Neuronal stem cell (in vitro differentiated cells): ENCODE data around the gene CH25H.

Experiments
- DNase-seq: peaks from one replicate; pipeline ENCODE4 v3.0.0-alpha.2; 2013; ENCODE audit warnings: low spot score
- H2AFZ ChIP-seq: one replicate; pipeline ENCODE4 v1.6.1; 2013; ENCODE audit warnings: mild to moderate bottlenecking, low read length, inconsistent platforms
- H2AK5ac ChIP-seq: 2 replicates; pipeline ENCODE4 v1.6.1; 2013; ENCODE audit warnings: low read depth, mild to moderate bottlenecking, inconsistent platforms, low read length, moderate library complexity, mixed read lengths
- H2BK120ac ChIP-seq: 2 replicates; pipeline ENCODE4 v1.6.1; 2013; ENCODE audit warnings: low read depth, mild to moderate bottlenecking, inconsistent platforms, low read length, moderate library complexity, mixed read lengths
- H2BK12ac ChIP-seq: one replicate; pipeline ENCODE4 v1.6.1; 2013; ENCODE audit warnings: low read length, inconsistent platforms
- H2BK15ac ChIP-seq: 2 replicates; pipeline ENCODE4 v1.6.1; 2013; ENCODE audit warnings: mild to moderate bottlenecking, low read length, inconsistent platforms, mixed read lengths
- H2BK5ac ChIP-seq: one replicate; pipeline ENCODE4 v1.6.1; 2013; ENCODE audit warnings: inconsistent platforms, mild to moderate bottlenecking, low read length, moderate library complexity
- H3K14ac ChIP-seq: one replicate; pipeline ENCODE4 v1.6.1; 2013; ENCODE audit warnings: low read length, inconsistent platforms
- H3K18ac ChIP-seq: 2 replicates; pipeline ENCODE4 v1.6.1; 2013; ENCODE audit warnings: low read length, inconsistent platforms
- H3K23ac ChIP-seq: 2 replicates; pipeline ENCODE4 v1.6.1; 2013; ENCODE audit warnings: low read depth, mild to moderate bottlenecking, mixed read lengths, low read length, inconsistent platforms; ENCODE audit not compliant: poor library complexity
- H3K27ac ChIP-seq: replicated peaks from 3 replicates; pipeline ENCODE4 v1.5.1; 2013; ENCODE audit warnings: low read length, inconsistent platforms
- H3K27me3 ChIP-seq, 3 experiments: 2 replicates each; pipeline ENCODE4 v1.6.1; 2013; ENCODE audit warnings: low read length in 3 of 3, mild to moderate bottlenecking in 2 of 3, inconsistent platforms in 1 of 3, low read depth in 1 of 3, mixed read lengths in 1 of 3, moderate library complexity in 1 of 3; ENCODE audit not compliant: control insufficient read depth in 3 of 3, insufficient read depth in 3 of 3
- H3K36me3 ChIP-seq, 2 donors: replicated peaks in 1 of 2; 2 replicates each; pipeline ENCODE4 v1.6.1; 2013; ENCODE audit warnings: low read length in 2 of 2; ENCODE audit not compliant: control insufficient read depth in 2 of 2, insufficient read depth in 2 of 2
- H3K4ac ChIP-seq: 2 replicates; pipeline ENCODE4 v1.6.1; 2013; ENCODE audit warnings: inconsistent platforms, mild to moderate bottlenecking, low read length, moderate library complexity
- H3K4me1 ChIP-seq, 2 donors: 1 replicate in 1 of 2; 2 replicates in 1 of 2; pipeline ENCODE4 v1.6.1; 2013; ENCODE audit warnings: low read length in 2 of 2, low read depth in 1 of 2; ENCODE audit not compliant: control insufficient read depth in 2 of 2, insufficient read depth in 1 of 2
- H3K4me2 ChIP-seq: one replicate; pipeline ENCODE4 v1.6.1; 2013; ENCODE audit warnings: mild to moderate bottlenecking, low read length, inconsistent platforms; ENCODE audit not compliant: insufficient read depth, poor library complexity, severe bottlenecking
- H3K4me3 ChIP-seq, 2 donors: 2 replicates each; pipeline ENCODE4 v1.5.1; 2013; ENCODE audit warnings: low read length in 2 of 2, mild to moderate bottlenecking in 2 of 2, inconsistent platforms in 1 of 2, moderate library complexity in 1 of 2
- H3K79me1 ChIP-seq: one replicate; pipeline ENCODE4 v1.6.1; 2013; ENCODE audit warnings: low read depth, mild to moderate bottlenecking, inconsistent platforms, low read length, moderate library complexity
- H3K9ac ChIP-seq: one replicate; pipeline ENCODE4 v1.6.1; 2013; ENCODE audit warnings: mild to moderate bottlenecking, low read depth, low read length, inconsistent platforms; ENCODE audit not compliant: poor library complexity
- H3K9me3 ChIP-seq, 2 donors: replicated peaks in 1 of 2; 2 replicates each; pipeline versions ENCODE3 to v1.6.1; 2013; ENCODE audit warnings: low read length in 2 of 2, mild to moderate bottlenecking in 2 of 2, inconsistent platforms in 1 of 2, low read depth in 1 of 2, mixed read lengths in 1 of 2, moderate library complexity in 1 of 2; ENCODE audit not compliant: control insufficient read depth in 2 of 2, insufficient read depth in 1 of 2
- H4K8ac ChIP-seq: one replicate; pipeline ENCODE4 v1.6.1; 2013; ENCODE audit warnings: low read depth, mild to moderate bottlenecking, inconsistent platforms, low read length, moderate library complexity
- H4K91ac ChIP-seq: one replicate; pipeline ENCODE4 v1.6.1; 2013; ENCODE audit warnings: low read length, low read depth, mild to moderate bottlenecking, inconsistent platforms; ENCODE audit not compliant: poor library complexity
- WGBS, 2 donors: extraction: QIAGEN DNeasy Blood & Tissue Kit; methylation state at CpG; one replicate each; pipeline ENCODE4 v1.1.7; 2013; ENCODE audit warnings: missing lambda C conversion rate in 2 of 2, mixed read lengths in 1 of 2; ENCODE audit not compliant: insufficient read length in 2 of 2, insufficient replicate concordance in 1 of 2; ENCODE audit errors: extremely low coverage in 2 of 2; 5-methylcytosine and 5-hydroxymethylcytosine counted together

The CH25H gene

GRCh38 chr10:89252225-89252585, 45.1 kb upstream of the CH25H start:
- Histone ChIP-seq H3K14ac (no peak overlapping the region), H3K79me1 (no peaks in the 10 kb centered on the region), H4K8ac (no peak overlapping the region), H3K4me3 (no peak overlapping the region), H3K23ac (no peak overlapping the region), H2AFZ (peak overlapping the region; percentile 98), H3K27me3 (peaks cover 0 to 3% (median 2%) of the 10 kb centered on the region in 3 experiments), H3K18ac (no peak overlapping the region), H3K4me2 (no peak overlapping the region), H3K4me1 (peaks cover 2 to 4% of the 10 kb centered on the region in 2 donors), H3K4ac (no peak overlapping the region), H2AK5ac (no peak overlapping the region), H3K9ac (no peak overlapping the region), H2BK120ac (no peak overlapping the region), H2BK15ac (no peak overlapping the region), H3K9me3 (peaks cover 7% of the 10 kb centered on the region in 2 donors), H3K27ac (no peak overlapping the region), H2BK12ac (no peak overlapping the region), H3K36me3 (no peaks in the 10 kb centered on the region), H4K91ac (no peak overlapping the region), H2BK5ac (no peak overlapping the region)
- WGBS, 2 donors, result no CpG with 5 or more reads among the region's 2 CpGs
- no peak for DNase-seq

- peak within 1 kb of the TSS; percentile 98 for H2AFZ ChIP-seq
- H3K36me3 ChIP-seq, result no peaks in the 10 kb centered on the region
- H4K91ac ChIP-seq, result no peak within 1 kb of the TSS
- peak within 1 kb of the TSS; percentile 86 for H3K9ac ChIP-seq
- H3K18ac ChIP-seq, result peak within 1 kb of the TSS; percentile 90
- H3K79me1 ChIP-seq, result no peaks in the 10 kb centered on the region
- no peak within 1 kb of the TSS for H2BK5ac ChIP-seq
- H3K14ac ChIP-seq, result peak within 1 kb of the TSS; percentile 56
- H3K27ac ChIP-seq, result no peak within 1 kb of the TSS
- no peak within 1 kb of the TSS for H2BK12ac ChIP-seq
- H3K27me3 ChIP-seq, result peaks cover 0 to 3% (median 2%) of the 10 kb centered on the region in 3 experiments
- DNase-seq, result peak; percentile 86
- peaks cover 7% of the 10 kb centered on the region in 2 donors for H3K9me3 ChIP-seq
- H3K23ac ChIP-seq, result peak within 1 kb of the TSS; percentile 73
- peaks cover 2 to 4% of the 10 kb centered on the region in 2 donors for H3K4me1 ChIP-seq
- H2BK15ac ChIP-seq, result no peak within 1 kb of the TSS
- H2AK5ac ChIP-seq, result peak within 1 kb of the TSS; percentile 21
- H4K8ac ChIP-seq, result no peak within 1 kb of the TSS
- no peak within 1 kb of the TSS for H3K4ac ChIP-seq
- no CpG with 5 or more reads among the region's 53 CpGs for WGBS, 2 donors
- peak within 1 kb of the TSS; percentile 47 for H2BK120ac ChIP-seq
- H3K4me3 ChIP-seq, result peak within 1 kb of the TSS; percentile 69 to 89
- peak within 1 kb of the TSS; percentile 58 for H3K4me2 ChIP-seq
Observed at GRCh38 chr10:89251409-89252224, 44.5 kb upstream of the CH25H start, which contains the start of gene LIPA. LIPA (minus strand) TSS chr10:89251775; CDS start chr10:89247648, 4,127 bp downstream.

- no peak overlapping the region for H3K27ac ChIP-seq
- no CpG with 5 or more reads among the region's 13 CpGs for WGBS, 2 donors
Observed at GRCh38 chr10:89250865-89251408, 43.8 kb upstream of the CH25H start.

GRCh38 chr10:89248990-89249389, 41.9 kb upstream of the CH25H start:
- Histone ChIP-seq H2AK5ac (no peak overlapping the region), H3K4me3 (no peak overlapping the region), H3K18ac (no peak overlapping the region), H4K91ac (no peak overlapping the region), H2AFZ (no peak overlapping the region), H3K36me3 (no peaks in the 10 kb centered on the region), H3K4me2 (no peak overlapping the region), H3K27me3 (peaks cover 0 to 3% (median 2%) of the 10 kb centered on the region in 3 experiments), H3K4me1 (peaks cover 2 to 4% of the 10 kb centered on the region in 2 donors), H3K4ac (no peak overlapping the region), H3K79me1 (no peaks in the 10 kb centered on the region), H3K27ac (no peak overlapping the region), H2BK5ac (no peak overlapping the region), H3K14ac (no peak overlapping the region), H3K23ac (no peak overlapping the region), H2BK15ac (no peak overlapping the region), H2BK120ac (no peak overlapping the region), H3K9me3 (peaks cover 4 to 5% of the 10 kb centered on the region in 2 donors), H2BK12ac (no peak overlapping the region), H4K8ac (no peak overlapping the region), H3K9ac (no peak overlapping the region)
- DNase-seq, result no peak
- WGBS, 2 donors, result no CpG with 5 or more reads among the region's 3 CpGs

More at GRCh38 chr10:89250865-89251408, 43.8 kb upstream of the CH25H start:
- no peak overlapping the region for H4K91ac ChIP-seq
- peak overlapping the region; percentile 73 for H3K23ac ChIP-seq
- H3K18ac ChIP-seq, result peak overlapping the region; percentile 90
- H3K9me3 ChIP-seq, result peaks cover 7% of the 10 kb centered on the region in 2 donors
- H3K9ac ChIP-seq, result peak overlapping the region; percentile 86
- H2BK12ac ChIP-seq, result no peak overlapping the region
- no peak overlapping the region for H4K8ac ChIP-seq
- DNase-seq, result no peak
- peak overlapping the region; percentile 98 for H2AFZ ChIP-seq
- peak overlapping the region; percentile 21 for H2AK5ac ChIP-seq
- H3K79me1 ChIP-seq, result no peaks in the 10 kb centered on the region
- H2BK15ac ChIP-seq, result no peak overlapping the region
- H3K4ac ChIP-seq, result no peak overlapping the region
- peak overlapping the region; percentile 47 for H2BK120ac ChIP-seq
- peak overlapping the region; percentile 58 for H3K4me2 ChIP-seq
- H3K4me3 ChIP-seq, result peak overlapping the region; percentile 69 to 89
- peaks cover 2 to 4% of the 10 kb centered on the region in 2 donors for H3K4me1 ChIP-seq
- H3K27me3 ChIP-seq, result peaks cover 0 to 3% (median 2%) of the 10 kb centered on the region in 3 experiments
- H2BK5ac ChIP-seq, result no peak overlapping the region
- peak overlapping the region; percentile 56 for H3K14ac ChIP-seq
- no peaks in the 10 kb centered on the region for H3K36me3 ChIP-seq
